ENCODE data around the gene SLC48A1.
A peak's percentile ranks its signal among the peaks of the same experiment; 100 is the strongest.
"Not testable (repeated sequence)": the region's sequence is repeated elsewhere in the genome, so short reads cannot be mapped to it uniquely, and the experiment has no call there.

The SLC48A1 gene

DNA sequence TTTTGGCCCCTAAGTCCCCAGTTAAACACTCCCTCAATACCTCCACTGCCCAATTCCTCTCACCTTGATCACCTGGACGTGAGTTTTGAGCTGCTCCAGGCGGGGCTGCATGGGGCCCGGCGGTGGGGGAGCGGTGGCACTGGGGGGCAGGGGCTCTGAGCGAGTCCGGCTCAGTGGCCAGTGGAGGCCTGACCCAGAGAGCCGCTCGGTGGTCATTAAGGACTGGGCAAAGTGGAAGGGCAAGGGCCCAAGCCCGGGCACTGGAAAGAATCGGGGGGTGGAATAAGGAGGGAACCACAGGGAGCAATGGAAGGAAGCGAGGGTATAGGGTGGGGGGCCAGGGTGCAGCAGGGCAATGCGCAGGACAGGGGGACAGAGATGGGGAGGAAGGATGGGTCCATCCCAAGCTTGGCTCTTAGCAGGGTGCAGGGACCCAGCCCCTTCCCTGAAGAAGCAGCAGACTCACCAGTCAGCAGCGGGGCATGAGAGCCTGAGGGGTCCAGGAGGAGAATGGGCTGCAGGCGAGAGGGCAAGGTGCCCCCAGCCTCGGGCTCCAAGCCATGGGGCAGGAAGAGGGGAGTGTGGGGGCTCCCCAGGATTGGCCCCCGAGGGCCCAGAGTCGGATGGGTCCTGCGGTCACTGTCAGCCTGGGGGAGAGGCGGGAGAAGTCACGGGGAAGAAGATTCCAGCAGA, 22.2 kb downstream of the SLC48A1 start:
- no peak for DNase-seq

- no peak for DNase-seq
Observed at GRCh38 chr12:47795814-47796411, 22.9 kb downstream of the SLC48A1 start.

DNA sequence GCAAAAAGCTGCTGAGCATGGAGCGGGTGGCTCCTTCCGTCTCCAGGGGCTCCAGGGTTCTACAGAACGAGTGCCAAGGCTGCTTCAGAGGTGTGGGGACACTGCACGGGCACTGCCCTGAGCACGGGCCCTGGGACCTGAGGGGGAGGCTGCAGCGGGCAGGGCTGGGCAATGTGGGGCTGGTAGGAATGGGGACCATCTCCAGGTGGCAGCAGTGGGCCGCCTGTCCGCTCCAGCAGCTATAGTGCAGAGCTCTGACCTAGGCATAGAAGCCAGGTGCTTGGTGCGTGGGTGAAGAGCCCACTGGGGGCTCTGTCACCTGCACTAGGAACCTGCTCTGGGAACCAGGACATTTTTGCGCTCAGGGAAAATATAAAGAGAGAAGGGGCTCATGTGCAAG, 24.4 kb downstream of the SLC48A1 start:
- DNase-seq, result peak; percentile 49

DNA sequence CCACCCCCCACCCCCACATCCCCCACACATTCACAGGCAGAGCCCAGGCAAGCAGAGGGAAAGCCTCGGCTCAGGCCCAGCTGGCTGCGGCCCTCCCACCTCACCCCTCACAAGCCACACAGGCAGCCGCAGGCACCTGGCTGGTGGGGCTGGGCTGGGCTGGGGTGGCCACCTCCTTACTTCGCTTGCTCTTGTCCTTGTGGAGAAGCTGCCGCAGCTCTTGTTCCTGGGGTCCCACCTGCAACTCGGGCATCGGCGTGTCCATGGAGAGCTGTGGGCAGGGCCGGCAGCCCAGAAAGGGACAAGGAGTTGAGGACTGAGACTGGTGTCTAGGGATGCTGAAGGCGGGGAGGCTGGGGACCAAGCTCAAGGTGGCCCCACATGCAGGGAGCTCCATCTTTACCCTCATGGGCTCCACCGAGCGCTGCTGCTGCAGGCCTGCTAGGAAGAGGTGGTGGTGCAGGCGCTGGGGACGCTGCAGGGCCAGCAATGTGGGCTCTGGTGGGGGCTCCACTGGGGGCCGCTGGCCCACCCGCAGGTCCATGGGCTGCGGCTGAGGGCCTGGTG, 25.4 kb downstream of the SLC48A1 start:
- DNase-seq, result no peak

GRCh38 chr12:47799357-47799955, 26.4 kb downstream of the SLC48A1 start:
- no peak for DNase-seq

- DNase-seq, result no peak
Observed at GRCh38 chr12:47800582-47800981, 27.5 kb downstream of the SLC48A1 start.

DNA sequence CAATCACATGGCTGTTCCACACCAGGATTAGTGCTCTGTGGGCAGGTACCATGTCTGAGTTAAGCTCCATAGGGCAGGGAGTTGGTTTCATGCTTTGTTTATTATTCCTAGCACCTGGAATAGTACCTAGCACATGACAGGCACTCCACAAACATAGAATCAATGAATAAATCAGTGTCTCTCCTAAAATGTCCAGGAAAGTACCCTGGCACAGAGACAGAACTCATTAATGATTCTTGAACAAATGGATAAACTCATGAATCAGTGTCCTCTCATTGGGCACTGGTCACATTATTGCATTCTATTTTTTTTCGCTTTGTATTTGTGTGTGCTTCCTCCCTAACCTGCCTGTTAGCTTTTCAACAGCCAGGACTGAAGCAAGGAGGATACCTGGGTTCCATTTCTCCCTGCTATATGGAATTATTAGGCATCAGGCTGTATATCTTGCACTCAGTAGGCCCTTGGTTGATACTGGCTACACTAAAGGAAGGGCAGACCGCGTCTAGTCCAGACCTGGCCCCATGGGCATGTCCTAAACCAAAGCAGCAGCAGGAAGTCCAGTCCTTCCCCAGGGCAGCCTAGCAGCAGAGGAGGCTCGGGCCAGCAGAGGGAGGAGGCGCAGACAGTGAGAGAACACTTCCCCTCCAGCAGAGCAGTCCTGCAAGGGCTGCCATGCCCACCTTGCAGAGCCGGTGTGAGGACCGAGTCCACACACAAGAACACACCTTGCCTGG, 28.3 kb downstream of the SLC48A1 start:
- no peak for DNase-seq

- no peak for DNase-seq
Observed at GRCh38 chr12:47801904-47802246, 28.8 kb downstream of the SLC48A1 start.

- no peak for DNase-seq
Observed at GRCh38 chr12:47802312-47802711, 29.3 kb downstream of the SLC48A1 start.

DNA sequence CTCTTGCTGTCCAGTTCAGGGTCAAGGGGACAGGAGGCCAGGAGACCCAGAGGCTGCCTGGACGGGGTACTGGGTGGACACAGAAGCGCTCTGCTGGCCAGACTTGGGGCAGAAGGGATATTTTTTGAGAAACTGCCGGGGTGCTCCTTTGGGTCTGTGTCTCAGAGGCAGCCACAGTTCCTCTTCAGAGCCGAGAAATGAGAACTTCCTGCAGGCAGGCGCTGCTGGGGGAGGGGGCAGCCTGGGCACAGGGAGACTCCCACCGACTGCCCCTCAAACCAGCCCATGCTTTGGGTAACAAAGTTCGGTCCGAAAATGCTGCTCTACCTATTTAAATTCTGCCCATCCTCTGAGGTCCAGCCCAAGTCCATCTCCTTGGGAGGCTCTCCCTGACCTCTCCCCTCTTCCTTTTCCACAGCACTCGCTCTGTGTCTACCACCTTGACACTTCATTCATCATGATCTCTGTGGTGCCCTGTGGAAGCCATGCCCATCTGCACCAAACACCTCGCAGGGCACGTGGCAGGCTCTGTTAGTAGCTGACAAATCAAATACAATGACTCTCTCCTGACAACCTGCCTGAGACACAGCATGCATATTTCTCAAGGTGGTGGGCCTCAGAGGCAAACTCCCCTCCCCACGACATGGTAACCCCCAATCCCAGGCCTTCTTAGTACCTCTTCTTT, 30.3 kb downstream of the SLC48A1 start:
- DNase-seq, result no peak

DNA sequence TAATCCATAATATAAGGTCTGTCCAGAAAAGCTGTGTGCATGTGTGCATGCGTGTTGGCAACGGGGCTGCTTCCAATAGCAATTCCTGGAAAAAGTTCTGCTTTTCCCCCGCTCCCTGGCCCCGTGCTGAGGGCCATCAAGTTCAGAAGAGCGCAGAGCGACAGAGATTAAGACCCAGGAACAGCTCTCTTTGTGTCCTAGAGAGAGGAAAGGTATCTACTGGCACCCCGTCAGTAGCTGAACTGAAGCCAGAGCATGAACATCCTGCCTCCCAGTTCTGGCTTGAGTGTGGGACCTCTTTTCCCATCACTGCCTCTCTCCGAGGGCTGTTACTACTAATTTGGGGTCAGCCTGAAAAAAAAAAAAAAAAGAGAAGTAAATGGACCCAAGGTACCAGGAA, 31.1 kb downstream of the SLC48A1 start:
- DNase-seq, result no peak

DNA sequence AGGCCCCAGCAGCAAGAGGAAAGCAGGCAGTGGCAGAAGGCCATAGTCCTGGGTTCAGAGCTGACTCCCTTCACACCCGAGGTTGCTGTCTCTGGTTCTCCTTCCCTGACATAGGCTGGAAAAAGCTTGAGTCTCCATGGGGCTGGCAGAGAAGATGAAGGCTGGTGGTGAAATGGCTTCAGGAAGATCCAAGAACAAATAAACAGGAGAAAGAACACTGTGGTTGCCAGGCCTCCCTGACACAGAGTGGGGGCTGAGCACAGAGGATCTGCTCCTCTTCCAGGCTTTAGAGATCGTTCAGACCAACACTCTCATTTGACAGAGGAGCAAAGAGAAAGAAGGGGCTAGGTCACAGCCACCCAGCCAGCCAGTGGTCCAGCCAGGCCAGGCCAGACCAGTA, 32.4 kb downstream of the SLC48A1 start:
- DNase-seq, result no peak

- DNase-seq, result no peak
Observed at GRCh38 chr12:47807338-47807737, 34.3 kb downstream of the SLC48A1 start.

DNA sequence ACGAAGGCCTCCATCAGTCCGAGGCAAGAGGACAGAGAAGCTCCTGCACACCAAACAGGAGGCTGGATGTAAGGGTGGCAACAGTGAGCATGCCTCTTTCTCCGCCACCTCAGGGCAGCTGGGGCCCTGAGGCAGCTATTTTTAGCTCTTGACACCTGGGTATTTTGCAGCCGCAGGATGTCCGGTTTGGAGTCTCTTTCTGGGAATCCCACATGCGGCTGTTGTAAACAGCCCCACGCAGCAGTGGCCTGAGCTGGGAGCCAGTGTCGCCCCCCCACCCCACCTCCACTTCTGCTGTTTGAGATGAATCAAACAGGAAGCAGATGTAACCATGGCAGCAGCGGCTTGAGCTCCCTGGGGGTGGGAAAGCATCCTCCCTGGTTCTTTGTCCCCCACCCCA, 35.0 kb downstream of the SLC48A1 start:
- peak; percentile 93 for DNase-seq

DNA sequence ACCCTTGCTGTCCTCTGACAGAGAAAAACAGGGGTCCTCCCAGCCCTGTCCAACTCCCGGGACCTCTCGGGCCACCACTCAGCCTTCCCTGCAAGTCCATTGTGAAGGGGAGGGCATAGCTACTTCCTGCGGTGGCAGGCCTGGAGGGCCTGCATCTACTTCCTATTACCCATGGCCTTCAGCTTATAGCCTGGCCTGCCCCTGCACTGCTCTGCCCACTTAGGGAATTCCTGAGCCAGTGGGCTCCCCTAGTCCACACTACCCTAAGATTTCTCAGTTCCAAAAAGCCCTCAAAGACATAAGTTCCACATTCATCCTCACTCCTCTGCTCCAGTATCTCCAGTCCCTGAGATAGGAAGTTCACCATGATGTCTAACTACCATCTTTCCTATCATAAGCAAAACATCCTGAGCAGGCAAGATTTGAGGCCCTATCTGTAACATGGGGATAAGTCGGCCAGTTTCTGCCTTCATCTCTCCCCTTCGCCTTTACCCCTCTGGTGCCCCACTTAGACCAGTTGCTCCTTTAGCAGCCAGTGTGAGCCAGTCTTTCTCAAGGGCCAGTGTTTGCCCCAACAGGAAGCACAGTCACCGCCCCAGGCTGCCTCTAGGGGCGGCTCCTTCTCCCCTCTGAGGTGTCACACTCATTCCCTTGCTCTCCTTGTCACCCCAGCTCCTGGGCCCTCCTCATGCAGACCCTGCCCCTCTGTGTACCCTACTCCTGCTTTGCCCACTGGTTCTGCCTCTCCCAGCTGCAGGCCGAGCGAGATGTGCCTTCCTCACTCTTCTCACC, 35.7 kb downstream of the SLC48A1 start:
- peak; percentile 68 for DNase-seq

DNA sequence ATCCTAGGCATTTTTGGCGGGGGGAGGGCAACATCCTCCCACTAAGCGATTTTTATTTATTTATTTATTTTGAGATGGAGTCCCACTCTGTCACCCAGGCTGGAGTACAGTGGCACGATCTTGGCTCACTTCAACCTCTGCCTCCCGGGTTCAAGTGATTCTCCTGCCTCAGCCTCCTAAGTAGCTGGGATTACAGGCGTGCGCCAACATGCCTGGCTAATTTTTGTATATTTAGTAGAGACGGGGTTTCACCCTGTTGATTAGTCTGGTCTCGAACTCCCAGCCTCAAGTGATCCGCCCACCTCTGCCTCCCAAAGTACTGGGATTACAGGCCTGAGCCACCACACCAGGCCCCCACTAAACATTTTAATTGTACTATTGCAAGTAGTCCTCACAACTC, 36.5 kb downstream of the SLC48A1 start:
- not testable (repeated sequence) for DNase-seq

DNA sequence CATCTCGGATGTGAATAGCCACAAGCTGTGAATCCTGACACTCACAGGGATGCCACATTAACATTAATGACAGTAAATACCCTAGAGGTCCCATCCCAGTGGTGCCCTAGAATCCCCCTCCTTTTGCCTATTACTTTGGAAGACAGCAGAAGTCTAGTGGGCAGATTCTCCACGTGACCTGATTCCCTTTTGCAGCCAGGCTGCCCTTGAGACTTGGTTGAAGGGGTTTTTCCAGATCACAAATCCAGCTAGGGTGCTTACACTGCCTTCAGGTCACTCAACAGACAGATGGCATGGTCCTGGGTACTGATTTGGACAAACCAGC, 38.0 kb downstream of the SLC48A1 start:
- no peak for DNase-seq

- DNase-seq, result no peak
Observed at GRCh38 chr12:47811581-47812484, 38.8 kb downstream of the SLC48A1 start.

DNA sequence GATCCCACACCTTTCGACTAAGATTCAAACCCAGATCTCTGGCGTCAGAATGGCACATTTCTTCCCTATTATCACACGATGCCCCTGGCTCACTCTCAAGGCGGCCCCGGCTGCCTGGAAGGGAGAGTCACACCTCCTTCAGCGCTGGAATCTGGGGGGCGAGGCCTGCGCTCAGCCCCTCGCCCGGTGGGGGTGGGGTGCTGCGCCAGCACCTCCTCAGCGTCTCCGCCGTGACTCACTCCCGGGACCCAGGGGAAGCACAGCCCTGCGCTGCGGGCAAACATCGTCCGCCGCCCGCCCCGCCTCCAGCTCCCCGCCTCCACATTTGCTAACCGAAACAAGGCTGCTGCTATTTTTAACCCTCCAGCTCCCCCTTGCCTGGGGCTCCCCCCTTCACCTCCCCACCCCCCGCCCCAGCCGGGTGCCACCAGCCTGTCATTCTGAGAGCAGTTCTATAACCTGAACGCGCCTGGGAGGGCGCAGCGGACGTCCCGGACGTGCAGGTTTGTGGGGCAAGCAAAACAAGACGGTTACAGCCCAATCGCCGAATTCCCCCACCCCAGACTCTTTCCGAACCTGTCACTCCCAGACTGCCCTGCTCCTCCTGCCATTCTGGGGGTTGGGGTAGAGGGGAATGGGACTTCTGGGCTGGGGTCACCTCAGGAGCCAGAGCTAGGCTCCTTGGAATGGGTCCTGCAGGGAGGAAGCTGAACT, 39.9 kb downstream of the SLC48A1 start:
- peak; percentile 95 for DNase-seq

DNA sequence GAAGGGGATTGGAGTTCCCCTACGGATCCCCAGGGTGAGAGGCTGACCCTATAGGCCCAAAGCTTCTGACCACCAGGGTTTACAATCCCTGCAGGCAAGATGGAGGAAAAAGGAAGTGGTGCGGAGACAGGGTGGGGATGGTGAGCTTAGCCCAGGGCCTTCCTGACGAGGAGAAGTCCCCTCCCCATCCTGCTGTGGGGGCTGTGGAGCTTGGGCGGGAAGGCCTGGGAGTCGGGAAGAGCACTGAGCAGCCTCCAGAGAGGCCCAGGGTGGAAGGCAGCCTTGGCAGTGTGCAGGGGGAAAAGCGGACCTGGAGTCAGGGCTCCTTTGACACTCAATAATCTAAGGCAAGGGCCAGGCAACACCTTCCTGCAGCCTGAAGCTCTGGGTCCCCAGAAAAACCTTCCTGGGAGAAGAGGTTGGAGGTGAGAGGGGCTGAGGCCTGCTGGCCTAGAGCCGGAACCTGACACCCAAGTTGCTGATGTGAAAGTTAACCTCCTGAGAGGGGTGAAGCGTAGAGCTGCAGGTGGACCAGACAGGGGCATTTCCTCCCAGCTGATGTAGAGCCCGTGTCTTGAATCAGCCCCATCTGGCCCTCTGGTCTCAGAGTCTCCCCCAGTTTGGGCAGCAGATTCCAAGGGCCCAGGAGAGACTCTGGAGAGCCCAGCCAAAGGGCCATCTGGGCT, 40.6 kb downstream of the SLC48A1 start:
- peak; percentile 45 for DNase-seq

Data from CD4-positive, alpha-beta T cell treated with Interleukin-10 for 1 hour (primary cell).